Activated CD4-positive, alpha-beta memory T cell treated with anti-CD3 and anti-CD28 coated beads, Interleukin-2, amount 10 ng/mL, durations not matched to agents 7 days and 5 days (primary cell): Measurements from ENCODE around the gene TNKS2. TPM values are rescaled to one million over a fixed set of nuclear protein-coding genes. Genes with fewer than 3 reads are reported as not detected.

Experiments
- CTCF ChIA-PET: fragments of 350-600 bp; sonication (Branson Sonifier 250); formaldehyde crosslinking; loops from one replicate; lab custom pipeline; 2021; ENCODE audit warnings: antibody characterized with exemption, inconsistent platforms; lab: Charles Lee
- POLR2A ChIA-PET: fragments of 350-600 bp; sonication (Branson Sonifier 250); formaldehyde crosslinking; loops from one replicate; lab custom pipeline; 2021; ENCODE audit warnings: antibody characterized with exemption; lab: Charles Lee
- DNase-seq: peaks from one replicate; pipeline ENCODE4 v3.0.0-alpha.2; 2020
- H3K27ac Mint-ChIP-seq: one replicate; pipeline ENCODE4 v1.8.0; 2021; ENCODE audit warnings: mild to moderate bottlenecking, mixed read lengths
- H3K27me3 Mint-ChIP-seq: one replicate; pipeline ENCODE4 v1.8.0; 2021; ENCODE audit warnings: mixed read lengths
- H3K36me3 Mint-ChIP-seq: one replicate; pipeline ENCODE4 v1.8.0; 2021; ENCODE audit warnings: low read depth, mixed read lengths
- H3K4me1 Mint-ChIP-seq: one replicate; pipeline ENCODE4 v1.8.0; 2021; ENCODE audit warnings: mixed read lengths
- H3K4me3 Mint-ChIP-seq: one replicate; pipeline ENCODE4 v1.8.0; 2021; ENCODE audit warnings: mild to moderate bottlenecking, mixed read lengths
- H3K9me3 Mint-ChIP-seq: one replicate; pipeline ENCODE4 v1.8.0; 2021; ENCODE audit warnings: mixed read lengths
- total RNA-seq, 2 experiments: library from RNA; stranded (reverse); gene quantifications; one replicate each; pipeline ENCODE4 v1.2.3, GENCODE V29; 2021

The TNKS2 gene
- total RNA-seq, 2 experiments from 2014 or later: 39.1 to 39.4 TPM

GRCh38 chr10:91774571-91774970, 23.7 kb upstream of the TNKS2 start:
- ChIA-PET CTCF (no interaction called here), POLR2A (interaction anchor here (0.9 kb wide), 1 partner anchor 149 kb away, joined by 4 read pairs; the partner anchor contains the start of gene BTAF1)
- no peak for DNase-seq
- Mint-ChIP-seq H3K27ac (no peak overlapping the region), H3K4me1 (no peaks in the 10 kb centered on the region), H3K4me3 (no peak overlapping the region), H3K9me3 (no peaks in the 10 kb centered on the region), H3K36me3 (no peaks in the 10 kb centered on the region), H3K27me3 (peaks cover 14% of the 10 kb centered on the region)

GRCh38 chr10:91775731-91776130, 22.5 kb upstream of the TNKS2 start:
- Mint-ChIP-seq H3K4me3 (no peak overlapping the region), H3K4me1 (no peaks in the 10 kb centered on the region), H3K27me3 (peaks cover 18% of the 10 kb centered on the region), H3K9me3 (no peaks in the 10 kb centered on the region), H3K36me3 (no peaks in the 10 kb centered on the region), H3K27ac (no peak overlapping the region)
- POLR2A ChIA-PET: no interaction called here
- CTCF ChIA-PET: no interaction called here
- no peak for DNase-seq

- POLR2A ChIA-PET: no interaction called here
- H3K36me3 Mint-ChIP-seq: no peaks in the 10 kb centered on the region
- no peaks in the 10 kb centered on the region for H3K4me1 Mint-ChIP-seq
- DNase-seq: no peak
- H3K9me3 Mint-ChIP-seq: no peaks in the 10 kb centered on the region
- H3K4me3 Mint-ChIP-seq: no peak overlapping the region
- CTCF ChIA-PET: no interaction called here
- H3K27me3 Mint-ChIP-seq: peaks cover 21% of the 10 kb centered on the region
- H3K27ac Mint-ChIP-seq: no peak overlapping the region
Measured at GRCh38 chr10:91776266-91776665, 22.0 kb upstream of the TNKS2 start.

GRCh38 chr10:91778485-91778884, 19.7 kb upstream of the TNKS2 start:
- H3K4me3 Mint-ChIP-seq: no peak overlapping the region
- H3K36me3 Mint-ChIP-seq: no peaks in the 10 kb centered on the region
- no peak for DNase-seq
- H3K27me3 Mint-ChIP-seq: peaks cover 23% of the 10 kb centered on the region
- no peaks in the 10 kb centered on the region for H3K9me3 Mint-ChIP-seq
- ChIA-PET CTCF (interaction anchor here (0.6 kb wide), 1 partner anchor 42 kb away, joined by 3 read pairs; no protein-coding TSS in a partner anchor), POLR2A (no interaction called here)
- H3K4me1 Mint-ChIP-seq: no peaks in the 10 kb centered on the region
- H3K27ac Mint-ChIP-seq: no peak overlapping the region

GRCh38 chr10:91779011-91779605, 19.1 kb upstream of the TNKS2 start:
- Mint-ChIP-seq H3K36me3 (no peaks in the 10 kb centered on the region), H3K9me3 (no peaks in the 10 kb centered on the region), H3K27ac (no peak overlapping the region), H3K4me1 (no peaks in the 10 kb centered on the region), H3K4me3 (no peak overlapping the region), H3K27me3 (peaks cover 21% of the 10 kb centered on the region)
- DNase-seq: no peak
- CTCF ChIA-PET: no interaction called here
- POLR2A ChIA-PET: interaction anchor here (0.7 kb wide), 1 partner anchor 12 kb away, joined by 3 read pairs; no protein-coding TSS in a partner anchor

- no peaks in the 10 kb centered on the region for H3K9me3 Mint-ChIP-seq
- no peak for DNase-seq
- no peaks in the 10 kb centered on the region for H3K36me3 Mint-ChIP-seq
- no peak overlapping the region for H3K27ac Mint-ChIP-seq
- ChIA-PET POLR2A (interaction anchor here (1.1 kb wide), 1 partner anchor 126 kb away, joined by 3 read pairs; no protein-coding TSS in a partner anchor), CTCF (no interaction called here)
- H3K4me3 Mint-ChIP-seq: no peak overlapping the region
- peaks cover 17% of the 10 kb centered on the region for H3K27me3 Mint-ChIP-seq
- H3K4me1 Mint-ChIP-seq: no peaks in the 10 kb centered on the region
Measured at GRCh38 chr10:91782539-91782938, 15.7 kb upstream of the TNKS2 start.

GRCh38 chr10:91785830-91786229, 12.4 kb upstream of the TNKS2 start:
- H3K4me3 Mint-ChIP-seq: no peak overlapping the region
- peaks cover 13% of the 10 kb centered on the region for H3K27me3 Mint-ChIP-seq
- DNase-seq: no peak
- CTCF ChIA-PET: no interaction called here
- H3K36me3 Mint-ChIP-seq: no peaks in the 10 kb centered on the region
- no peak overlapping the region for H3K27ac Mint-ChIP-seq
- H3K4me1 Mint-ChIP-seq: no peaks in the 10 kb centered on the region
- H3K9me3 Mint-ChIP-seq: no peaks in the 10 kb centered on the region
- POLR2A ChIA-PET: no interaction called here

- H3K4me1 Mint-ChIP-seq: no peaks in the 10 kb centered on the region
- H3K27me3 Mint-ChIP-seq: peaks cover 6% of the 10 kb centered on the region
- no peak for DNase-seq
- no peak overlapping the region for H3K27ac Mint-ChIP-seq
- no peaks in the 10 kb centered on the region for H3K36me3 Mint-ChIP-seq
- POLR2A ChIA-PET: no interaction called here
- H3K4me3 Mint-ChIP-seq: no peak overlapping the region
- no peaks in the 10 kb centered on the region for H3K9me3 Mint-ChIP-seq
- CTCF ChIA-PET: no interaction called here
Measured at GRCh38 chr10:91787258-91787657, 11.0 kb upstream of the TNKS2 start.

- H3K27me3 Mint-ChIP-seq: peaks cover 3% of the 10 kb centered on the region
- H3K4me1 Mint-ChIP-seq: no peaks in the 10 kb centered on the region
- H3K27ac Mint-ChIP-seq: no peak overlapping the region
- POLR2A ChIA-PET: no interaction called here
- DNase-seq: no peak
- CTCF ChIA-PET: no interaction called here
- no peaks in the 10 kb centered on the region for H3K36me3 Mint-ChIP-seq
- no peak overlapping the region for H3K4me3 Mint-ChIP-seq
- H3K9me3 Mint-ChIP-seq: no peaks in the 10 kb centered on the region
Measured at GRCh38 chr10:91787810-91788209, 10.4 kb upstream of the TNKS2 start.

- CTCF ChIA-PET: no interaction called here
- POLR2A ChIA-PET: no interaction called here
- no peak for DNase-seq
- no peak overlapping the region for H3K4me3 Mint-ChIP-seq
- H3K27me3 Mint-ChIP-seq: no peaks in the 10 kb centered on the region
- no peaks in the 10 kb centered on the region for H3K4me1 Mint-ChIP-seq
- H3K9me3 Mint-ChIP-seq: no peaks in the 10 kb centered on the region
- H3K36me3 Mint-ChIP-seq: no peaks in the 10 kb centered on the region
- no peak overlapping the region for H3K27ac Mint-ChIP-seq
Measured at GRCh38 chr10:91788527-91788926, 9.7 kb upstream of the TNKS2 start.

GRCh38 chr10:91796331-91797047, 1.7 kb upstream of the TNKS2 start:
- peak overlapping the region; percentile 95 for H3K4me3 Mint-ChIP-seq
- ChIA-PET CTCF (interaction anchor here (0.9 to 2.2 kb wide), 5 partner anchors 37 to 126 kb away, joined by 3 to 9 read pairs (median 4); partner anchors contain the start of gene FGFBP3), POLR2A (interaction anchor here (0.8 to 1.7 kb wide), 11 partner anchors 15 to 794 kb away, joined by 3 to 19 read pairs (median 3); partner anchors contain the start of genes BTAF1, CPEB3, FGFBP3 and MARCHF5)
- DNase-seq: peak; percentile 66
- H3K27ac Mint-ChIP-seq: peak overlapping the region; percentile 84
- peaks cover 23% of the 10 kb centered on the region for H3K36me3 Mint-ChIP-seq
- no peaks in the 10 kb centered on the region for H3K9me3 Mint-ChIP-seq
- H3K4me1 Mint-ChIP-seq: peaks cover 43% of the 10 kb centered on the region
- H3K27me3 Mint-ChIP-seq: no peaks in the 10 kb centered on the region

GRCh38 chr10:91797048-91797690, 1.1 kb upstream of the TNKS2 start:
- POLR2A ChIA-PET: interaction anchor here (0.8 to 2.8 kb wide), 16 partner anchors 14 to 797 kb away, joined by 3 to 36 read pairs (median 4); partner anchors contain the start of genes BTAF1, CPEB3, FGFBP3 and MARCHF5
- peaks cover 48% of the 10 kb centered on the region for H3K4me1 Mint-ChIP-seq
- H3K36me3 Mint-ChIP-seq: peaks cover 29% of the 10 kb centered on the region
- no peaks in the 10 kb centered on the region for H3K9me3 Mint-ChIP-seq
- H3K27ac Mint-ChIP-seq: peak overlapping the region; percentile 84
- H3K27me3 Mint-ChIP-seq: no peaks in the 10 kb centered on the region
- DNase-seq: no peak
- CTCF ChIA-PET: interaction anchor here (0.9 to 2.2 kb wide), 3 partner anchors 111 to 125 kb away, joined by 3 to 8 read pairs (median 8); partner anchors contain the start of gene FGFBP3
- H3K4me3 Mint-ChIP-seq: peak overlapping the region; percentile 95
